HG03097 (cell line): ENCODE data around the gene RGS7.
"Not testable (repeated sequence)": the region's sequence is repeated elsewhere in the genome, so short reads cannot be mapped to it uniquely, and the experiment has no call there.

Source experiments
- ATAC-seq: cut with Tn5 transposase; IDR thresholded peaks from one replicate; pipeline ENCODE4 v1.9.1; 2021; ENCODE audit not compliant: unreplicated experiment, low FRiP score

RGS7 gene

DNA sequence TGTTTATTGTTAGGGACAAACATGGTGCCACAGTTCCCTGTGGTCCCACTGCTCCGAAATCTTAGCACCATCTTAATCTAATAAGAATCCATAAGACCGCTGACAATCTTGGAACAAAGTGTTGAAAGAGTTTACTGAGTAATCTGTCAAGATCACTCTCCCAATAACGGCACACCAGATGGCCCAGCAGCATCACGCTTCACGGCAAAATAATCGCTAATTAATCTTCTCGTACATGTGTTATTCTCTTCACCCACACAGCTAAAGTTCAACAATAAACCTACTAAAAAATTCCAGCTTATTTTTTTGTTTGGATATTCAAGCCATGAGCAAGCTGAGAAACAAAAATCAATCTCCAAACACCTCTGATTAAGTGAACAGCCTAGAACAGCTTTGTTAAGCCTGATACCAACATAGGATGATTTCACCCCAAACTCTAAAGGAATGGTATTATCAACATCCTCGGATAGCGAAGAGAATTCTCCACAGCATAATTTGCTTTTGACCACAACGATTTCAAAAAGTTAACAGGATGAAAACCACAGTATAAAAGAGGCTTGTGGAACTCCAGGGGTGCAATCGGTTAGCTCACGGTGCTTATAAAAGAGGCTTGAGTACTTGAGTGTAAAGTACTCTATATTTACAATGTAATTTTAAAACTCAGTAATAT lies 415.2 kb downstream of the RGS7 start:
- ATAC-seq: no peak

DNA sequence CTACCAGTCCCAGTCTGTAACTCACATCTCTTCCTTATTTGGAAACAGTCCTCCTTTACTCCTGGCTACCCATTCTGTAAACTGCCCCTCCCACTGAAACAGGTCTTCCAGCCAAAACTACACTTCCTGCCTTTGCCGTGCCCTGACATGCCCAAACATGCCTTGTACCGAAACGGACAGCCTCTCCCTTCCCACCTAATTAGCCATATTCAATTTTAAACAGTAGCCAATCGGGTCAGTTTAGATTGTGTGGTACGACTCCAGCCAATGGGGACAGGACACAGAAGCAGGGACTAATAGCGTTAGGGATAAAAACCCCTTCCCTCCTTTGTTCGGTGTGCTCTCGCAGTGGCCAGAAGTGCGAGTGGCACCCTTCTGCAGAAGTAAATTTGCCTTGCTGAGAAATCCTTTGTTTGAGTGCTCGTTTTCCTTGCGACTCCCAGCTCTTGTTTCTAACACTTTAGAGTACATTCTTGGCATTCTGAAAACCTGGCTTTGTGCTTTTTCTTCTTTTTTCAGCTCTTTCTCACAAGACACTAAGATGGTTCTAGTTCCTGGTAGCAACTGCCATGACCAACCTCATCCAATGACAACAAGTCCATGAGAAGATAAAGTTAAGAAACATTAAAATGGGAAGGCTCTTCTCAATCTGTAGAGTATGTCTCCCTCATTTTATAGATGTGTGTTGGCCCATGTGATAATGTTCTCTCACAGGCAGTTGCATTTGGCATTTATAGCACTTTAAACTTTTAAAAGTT lies 419.9 kb downstream of the RGS7 start:
- ATAC-seq: no peak

DNA sequence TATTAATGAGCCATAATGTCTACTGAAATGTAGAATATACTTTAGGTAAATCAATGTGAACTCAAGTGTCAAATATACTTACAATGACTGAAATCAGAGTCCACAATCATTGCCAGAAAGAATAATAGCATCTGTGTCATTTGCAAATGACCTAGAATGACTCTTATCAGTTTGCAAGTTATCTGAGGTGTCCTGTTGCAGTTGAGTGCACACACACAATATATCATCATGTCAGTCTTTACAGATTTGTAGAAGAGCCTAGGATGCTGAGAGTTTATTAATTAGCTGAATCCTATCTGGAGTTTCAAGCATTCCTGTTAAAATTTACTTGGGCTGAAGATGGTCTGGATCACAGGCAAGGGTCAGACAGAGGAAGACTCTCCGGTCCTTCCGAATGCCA lies 421.1 kb downstream of the RGS7 start:
- no peak for ATAC-seq

GRCh38 chr1:240931031-240931430 lies 426.0 kb downstream of the RGS7 start:
- ATAC-seq: no peak

- ATAC-seq: no peak
Observed at GRCh38 chr1:240928265-240928664, 428.7 kb downstream of the RGS7 start.

DNA sequence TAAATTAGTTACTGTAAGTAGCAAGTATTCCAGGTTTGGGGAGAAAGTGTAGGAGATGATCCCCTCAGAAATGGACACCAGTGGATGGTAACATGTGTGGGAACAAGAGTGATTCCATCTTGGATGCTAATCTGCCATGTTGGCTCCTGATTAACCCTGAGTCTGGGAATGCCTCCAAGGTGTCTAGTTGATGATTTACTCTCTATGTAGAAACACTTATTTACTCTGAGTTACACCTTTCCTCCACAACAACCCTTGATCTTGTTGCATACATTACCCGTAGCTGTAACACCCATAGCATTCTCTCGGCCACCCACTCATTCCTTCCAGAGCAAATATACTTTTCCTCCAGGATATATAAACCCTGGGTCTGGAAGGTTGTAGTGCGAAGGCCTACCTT lies 429.2 kb downstream of the RGS7 start:
- no peak for ATAC-seq

DNA sequence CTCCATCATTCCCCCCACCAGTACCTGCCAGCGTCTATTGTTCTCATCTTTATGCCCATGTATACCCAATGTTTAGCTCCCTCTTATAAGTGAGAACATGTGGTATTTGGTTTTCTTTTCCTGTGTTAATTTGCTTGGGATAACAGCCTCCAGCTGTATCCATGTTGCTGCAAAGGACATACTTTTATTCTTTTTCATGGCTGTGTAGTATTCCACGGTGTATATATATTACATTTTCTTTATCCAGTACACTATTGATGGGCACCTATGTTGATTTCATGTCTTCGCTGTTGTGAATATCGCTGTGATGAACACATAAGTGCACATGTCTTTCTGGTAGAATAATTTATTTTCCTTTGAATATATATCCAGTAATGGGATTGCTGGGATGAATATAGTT lies 431.7 kb downstream of the RGS7 start:
- no peak for ATAC-seq

DNA sequence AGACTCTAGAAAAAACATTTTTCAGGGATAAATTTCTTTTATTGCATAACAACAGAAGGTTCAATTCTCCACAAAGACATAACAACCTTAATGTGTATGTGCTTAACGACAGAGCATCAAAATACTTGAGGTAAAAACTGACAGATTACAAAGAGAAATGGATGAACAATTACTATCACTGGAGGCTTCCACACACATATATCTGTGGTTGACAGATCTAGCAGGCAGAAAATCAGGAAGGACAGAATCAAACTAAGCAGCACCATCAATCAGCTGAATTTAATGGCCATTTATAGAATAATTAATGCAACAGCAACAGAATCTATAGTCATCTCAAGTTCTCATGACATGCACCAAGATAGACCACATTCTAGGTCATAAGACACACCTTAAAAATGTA lies 439.0 kb downstream of the RGS7 start:
- ATAC-seq: no peak

DNA sequence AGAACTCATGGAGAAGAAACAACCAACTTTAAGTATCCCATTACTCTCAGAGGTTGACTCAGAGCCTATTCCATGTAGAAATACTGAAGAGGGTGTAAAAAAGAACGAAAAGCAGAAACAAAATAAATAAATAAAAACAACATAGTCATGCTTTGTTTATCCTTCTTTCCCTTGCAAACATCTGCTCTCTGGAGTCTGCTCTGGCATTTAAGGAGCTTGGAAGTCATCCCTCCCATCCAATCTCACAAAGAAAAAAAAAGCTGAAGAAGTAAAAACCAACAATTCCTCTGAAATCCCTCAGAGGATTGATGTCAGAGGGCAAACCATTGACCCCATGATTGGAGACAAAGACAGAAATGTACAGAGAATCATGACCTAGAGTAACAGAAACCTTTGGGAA lies 442.5 kb downstream of the RGS7 start:
- ATAC-seq: no peak

DNA sequence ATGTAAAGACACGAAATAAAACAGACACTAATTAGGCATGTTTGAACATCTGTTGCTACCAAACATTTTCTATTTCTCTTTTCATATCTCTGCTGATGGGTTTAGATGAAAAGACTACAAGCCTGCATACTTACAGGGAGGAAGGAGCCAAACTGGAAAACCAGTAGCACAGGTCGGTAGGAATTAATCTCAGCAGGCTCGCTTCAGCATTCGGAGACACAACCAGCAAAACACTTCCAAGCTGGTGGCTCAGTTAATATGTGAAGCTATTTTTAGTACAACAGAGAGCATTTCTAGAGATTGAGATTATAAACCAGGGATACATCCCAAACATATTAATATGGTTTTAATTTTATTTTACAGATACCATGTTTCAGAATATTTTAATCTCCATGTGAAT lies 444.2 kb downstream of the RGS7 start:
- no peak for ATAC-seq

DNA sequence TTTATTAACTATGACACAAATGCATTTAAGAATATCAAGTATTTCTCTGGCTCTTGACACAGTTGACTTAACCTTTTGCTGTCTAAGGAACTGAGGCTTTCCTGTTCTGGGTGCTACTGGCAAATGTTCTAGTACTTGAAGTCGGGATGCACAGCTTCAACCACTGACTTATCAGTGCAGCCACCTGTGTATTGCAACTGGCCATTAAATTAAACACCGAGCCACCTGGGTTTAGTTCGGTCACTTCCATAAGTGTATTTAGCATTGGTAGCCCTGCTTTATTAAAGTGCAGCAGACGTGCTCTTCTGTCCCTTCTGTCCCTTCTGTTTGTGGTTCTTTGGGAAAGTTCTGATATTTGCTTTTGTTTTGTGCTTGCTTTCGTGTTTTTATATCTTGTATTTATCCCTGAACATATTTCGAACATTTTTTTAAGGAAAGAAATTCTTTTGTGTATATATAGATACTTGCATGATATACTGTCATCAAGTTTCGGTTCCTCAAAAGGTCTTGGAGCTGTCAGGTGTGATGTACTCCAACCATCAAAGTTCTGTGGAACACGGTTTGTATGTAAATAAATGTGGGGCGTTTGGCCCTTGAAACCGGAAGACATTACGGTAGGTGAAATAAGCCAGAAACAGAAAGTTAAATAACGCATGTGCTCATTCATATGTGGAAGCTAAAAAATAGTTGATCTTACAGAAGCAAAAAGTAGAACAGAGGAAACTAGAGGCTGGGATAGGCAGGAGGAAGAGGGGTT lies 447.1 kb downstream of the RGS7 start:
- no peak for ATAC-seq

GRCh38 chr1:240906477-240906876 lies 450.5 kb downstream of the RGS7 start:
- no peak for ATAC-seq

DNA sequence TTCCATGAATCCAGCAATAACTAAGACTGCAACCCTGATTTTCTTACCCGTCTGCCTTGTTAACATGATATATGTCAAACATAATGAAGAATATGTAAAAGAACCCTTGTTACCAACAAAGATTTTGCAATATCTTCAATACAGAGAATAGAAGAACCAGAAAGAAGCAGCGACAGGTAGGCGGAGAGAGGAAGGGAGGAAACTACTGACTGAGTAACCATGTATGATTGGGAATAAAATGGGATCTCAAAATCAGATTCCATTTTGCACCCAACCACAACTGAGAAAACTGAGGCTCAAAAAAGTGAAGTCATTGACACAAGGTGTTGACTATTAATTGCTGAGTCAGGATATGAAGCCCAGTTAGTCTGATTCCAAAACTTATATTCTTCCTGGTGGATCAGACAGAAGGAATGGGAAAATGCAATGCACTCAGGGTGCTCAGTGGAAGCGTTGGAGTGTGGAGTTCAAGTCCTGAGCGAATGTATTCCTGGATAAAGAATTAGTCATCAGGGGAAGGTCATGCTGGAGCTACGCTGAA lies 451.7 kb downstream of the RGS7 start:
- ATAC-seq: no peak

GRCh38 chr1:240895424-240895823 lies 461.6 kb downstream of the RGS7 start:
- ATAC-seq: not testable (repeated sequence)

DNA sequence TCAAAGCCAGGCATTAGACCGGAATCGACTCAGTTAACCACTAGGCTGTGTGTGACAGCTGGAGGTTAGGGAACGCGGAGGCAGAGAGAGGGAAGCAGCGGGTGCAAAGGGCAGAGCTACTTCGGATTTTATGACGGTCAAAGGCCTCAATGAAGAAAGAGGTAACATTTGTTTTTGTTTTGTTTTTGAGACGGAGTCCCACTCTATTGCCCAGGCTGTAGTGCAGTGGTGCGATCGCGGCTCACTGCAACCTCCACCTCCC lies 468.3 kb downstream of the RGS7 start:
- ATAC-seq: no peak

DNA sequence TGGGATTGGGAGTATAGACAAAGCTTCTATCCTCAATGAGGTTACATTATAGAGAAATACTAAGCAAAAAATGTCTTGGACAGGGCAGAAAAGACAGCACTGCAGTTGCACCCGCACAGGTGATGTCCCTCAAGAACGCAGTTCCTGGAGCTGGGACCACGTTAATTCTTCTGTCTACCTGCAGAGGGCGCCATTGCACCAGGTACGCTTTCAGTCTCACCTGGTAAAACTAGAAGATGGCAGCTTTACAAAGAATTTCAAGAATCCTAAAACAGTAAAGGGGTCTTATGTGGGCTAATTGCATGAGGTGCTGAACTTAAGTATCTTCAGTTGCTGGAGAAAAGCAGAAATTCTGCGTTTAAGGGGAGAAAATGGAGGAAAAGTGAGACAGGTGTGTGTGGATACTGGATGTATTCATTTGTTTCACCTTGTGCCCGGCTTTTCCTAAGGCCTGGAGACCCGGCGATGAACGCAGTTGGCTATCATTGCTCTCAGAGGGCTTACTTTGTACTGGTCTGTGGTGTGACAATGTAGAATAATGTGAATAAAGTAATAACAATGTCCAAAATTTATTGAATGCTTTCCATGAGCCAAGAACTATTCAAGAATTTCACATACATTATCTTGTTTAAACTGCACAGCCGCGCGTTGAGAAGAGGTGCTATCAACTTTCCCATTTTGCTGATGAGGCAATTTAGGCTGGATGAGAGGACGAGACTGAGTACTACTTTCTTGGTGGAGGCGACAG lies 468.8 kb downstream of the RGS7 start:
- ATAC-seq: no peak

DNA sequence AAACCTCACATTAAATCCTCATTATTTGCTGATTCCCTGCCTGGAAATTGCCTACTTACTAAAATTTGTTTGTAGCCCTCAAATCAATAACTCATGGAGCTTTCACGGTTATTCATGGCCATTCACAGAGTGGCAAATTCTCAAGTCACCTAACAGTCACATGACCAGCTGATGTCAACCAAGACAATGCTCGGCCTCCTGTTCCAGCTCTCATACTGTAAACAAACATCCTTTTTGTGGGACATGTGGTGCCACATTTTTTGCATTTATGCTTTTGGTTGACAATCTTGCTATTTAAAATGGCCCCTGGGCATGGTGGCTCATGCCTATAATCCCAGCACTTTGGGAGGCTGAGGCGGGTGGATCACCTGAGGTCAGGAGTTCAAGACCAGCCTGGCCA lies 473.5 kb downstream of the RGS7 start:
- ATAC-seq: no peak

DNA sequence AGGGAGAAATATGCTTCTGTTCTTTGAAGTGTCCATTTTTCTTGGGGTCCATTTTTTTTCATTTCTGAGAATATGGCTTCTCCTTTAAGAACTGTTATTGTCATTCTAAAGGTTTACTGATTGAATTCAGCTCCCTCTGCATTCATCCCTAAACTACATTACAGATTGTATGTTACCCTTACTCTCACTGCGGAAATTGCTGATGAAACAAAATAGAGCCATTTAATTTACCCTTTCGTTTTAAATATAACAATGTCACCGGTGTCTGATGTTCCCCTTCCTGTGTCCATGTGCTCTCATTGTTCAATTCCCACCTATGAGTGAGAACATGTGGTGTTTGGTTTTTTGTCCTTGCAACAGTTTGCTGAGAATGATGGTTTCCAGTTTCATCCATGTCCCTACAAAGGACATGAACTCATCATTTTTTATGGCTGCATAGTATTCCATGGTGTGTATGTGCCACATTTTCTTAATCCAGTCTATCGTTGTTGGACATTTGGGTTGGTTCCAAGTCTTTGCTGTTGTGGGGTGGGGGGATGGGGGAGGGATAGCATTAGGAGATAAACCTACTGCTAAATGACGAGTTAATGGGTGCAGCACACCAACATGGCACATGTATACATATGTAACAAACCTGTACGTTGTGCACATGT lies 474.2 kb downstream of the RGS7 start:
- not testable (repeated sequence) for ATAC-seq

GRCh38 chr1:240878631-240879030 lies 478.4 kb downstream of the RGS7 start:
- ATAC-seq: no peak

GRCh38 chr1:240877605-240878004 lies 479.4 kb downstream of the RGS7 start:
- no peak for ATAC-seq
